ENCODE results near the gene CDHR3.

DNA sequence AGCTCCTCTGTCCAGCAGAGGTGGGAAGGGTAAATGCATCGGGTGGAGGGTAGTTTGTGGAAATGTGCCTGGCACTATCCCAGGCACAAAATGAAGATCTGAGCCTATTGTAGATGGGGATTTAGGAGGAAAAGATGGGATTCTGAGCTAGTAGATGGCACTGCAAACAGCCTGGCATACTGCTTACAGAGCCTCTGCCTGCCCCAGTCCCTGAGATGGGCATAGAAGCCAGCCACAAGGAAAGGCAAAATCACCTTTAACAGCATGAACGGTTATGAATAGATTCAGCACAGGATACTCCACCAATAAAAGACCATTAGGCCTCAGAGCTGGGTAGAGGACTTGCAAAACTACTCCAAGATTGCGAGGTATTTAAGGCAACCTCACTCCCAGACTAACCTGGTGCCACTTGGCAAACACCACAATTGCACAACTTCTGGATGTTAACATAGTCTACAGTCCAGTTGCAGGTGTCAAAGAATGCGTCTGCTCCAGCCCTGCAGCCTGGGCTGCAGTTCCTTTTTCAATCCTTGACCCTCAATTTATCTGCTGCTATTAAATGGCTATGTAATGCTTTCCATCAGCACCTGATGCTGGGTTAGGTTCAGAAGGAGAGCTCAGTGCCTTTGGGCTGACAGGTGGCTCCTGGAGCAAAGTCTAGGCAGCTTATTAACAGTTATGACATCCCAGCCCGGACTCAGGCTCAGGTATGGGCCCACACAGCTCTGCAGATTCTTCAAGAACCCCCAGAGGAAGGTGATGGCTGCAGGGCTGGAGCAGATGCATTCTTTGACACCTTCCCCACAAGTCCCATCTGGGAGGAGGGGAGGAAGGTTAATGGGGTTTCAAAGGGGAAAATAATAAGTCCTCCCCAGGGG, 34.0 kb downstream of the CDHR3 start:
- TF ChIP-seq, protein P1, sequence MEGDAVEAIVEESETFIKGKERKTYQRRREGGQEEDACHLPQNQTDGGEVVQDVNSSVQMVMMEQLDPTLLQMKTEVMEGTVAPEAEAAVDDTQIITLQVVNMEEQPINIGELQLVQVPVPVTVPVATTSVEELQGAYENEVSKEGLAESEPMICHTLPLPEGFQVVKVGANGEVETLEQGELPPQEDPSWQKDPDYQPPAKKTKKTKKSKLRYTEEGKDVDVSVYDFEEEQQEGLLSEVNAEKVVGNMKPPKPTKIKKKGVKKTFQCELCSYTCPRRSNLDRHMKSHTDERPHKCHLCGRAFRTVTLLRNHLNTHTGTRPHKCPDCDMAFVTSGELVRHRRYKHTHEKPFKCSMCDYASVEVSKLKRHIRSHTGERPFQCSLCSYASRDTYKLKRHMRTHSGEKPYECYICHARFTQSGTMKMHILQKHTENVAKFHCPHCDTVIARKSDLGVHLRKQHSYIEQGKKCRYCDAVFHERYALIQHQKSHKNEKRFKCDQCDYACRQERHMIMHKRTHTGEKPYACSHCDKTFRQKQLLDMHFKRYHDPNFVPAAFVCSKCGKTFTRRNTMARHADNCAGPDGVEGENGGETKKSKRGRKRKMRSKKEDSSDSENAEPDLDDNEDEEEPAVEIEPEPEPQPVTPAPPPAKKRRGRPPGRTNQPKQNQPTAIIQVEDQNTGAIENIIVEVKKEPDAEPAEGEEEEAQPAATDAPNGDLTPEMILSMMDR (IDR thresholded peaks at IDR 0.05), result no peak
- TF ChIP-seq POLR2A (IDR thresholded peaks at IDR 0.05), result no peak

All from gastroesophageal sphincter (tissue), 3 donors.